Measurements from ENCODE around the gene SLC9A9.

SLC9A9 gene

DNA sequence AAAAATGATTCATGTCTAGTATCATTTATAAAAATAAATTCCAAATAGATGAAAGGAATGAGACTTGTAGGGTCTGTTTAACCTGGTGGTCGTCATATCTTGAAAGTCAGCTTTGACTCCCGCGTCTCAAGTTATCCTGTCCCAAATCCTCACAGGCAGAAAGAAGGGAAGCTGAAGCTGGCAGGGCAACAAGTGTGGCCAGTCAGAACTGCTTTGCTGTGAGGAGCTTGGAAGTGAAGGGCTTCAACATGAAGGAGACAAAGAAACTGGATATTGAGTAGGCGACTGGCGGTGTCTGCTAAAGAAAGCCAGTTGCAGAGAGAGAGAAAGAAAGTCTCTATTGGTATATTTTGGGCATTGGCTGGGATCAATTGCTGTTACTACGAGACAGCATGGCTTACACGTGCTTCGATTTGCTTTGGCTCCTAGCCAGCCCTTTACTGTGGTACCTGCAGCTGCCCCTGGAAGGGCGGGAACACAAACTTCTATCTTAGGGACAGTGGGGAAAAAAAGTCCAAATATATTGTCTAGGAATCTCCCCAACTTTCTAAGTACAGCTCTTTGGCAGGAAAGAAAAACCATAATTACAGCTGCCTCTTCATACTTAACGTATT, 621.5 kb downstream of the SLC9A9 start:
- DNase-seq, result no peak

- DNase-seq, result no peak
Measured at GRCh38 chr3:143224716-143225115, 623.6 kb downstream of the SLC9A9 start.

- no peak for DNase-seq
Measured at GRCh38 chr3:143222981-143223380, 625.3 kb downstream of the SLC9A9 start.

- DNase-seq, result no peak
Measured at GRCh38 chr3:143222505-143222904, 625.8 kb downstream of the SLC9A9 start.

DNA sequence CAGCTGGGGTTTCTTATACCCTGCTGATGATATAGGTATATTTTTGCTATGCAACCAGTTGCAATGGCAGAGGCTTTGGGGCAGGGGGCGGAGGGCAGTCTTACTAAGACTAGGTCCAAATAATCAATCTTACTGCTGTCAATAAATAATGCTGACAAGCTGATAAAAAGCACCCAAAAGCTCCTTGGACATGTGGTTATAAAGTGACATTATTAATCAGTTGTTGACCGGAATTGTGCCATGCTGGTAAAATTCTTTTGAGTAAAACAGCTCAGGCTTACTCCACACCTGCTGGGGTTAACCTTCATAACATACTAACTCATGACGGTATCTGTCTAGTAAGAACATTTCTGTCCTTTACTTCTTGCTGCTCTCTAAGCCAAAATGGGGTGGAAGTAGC, 626.8 kb downstream of the SLC9A9 start:
- no peak for DNase-seq

DNA sequence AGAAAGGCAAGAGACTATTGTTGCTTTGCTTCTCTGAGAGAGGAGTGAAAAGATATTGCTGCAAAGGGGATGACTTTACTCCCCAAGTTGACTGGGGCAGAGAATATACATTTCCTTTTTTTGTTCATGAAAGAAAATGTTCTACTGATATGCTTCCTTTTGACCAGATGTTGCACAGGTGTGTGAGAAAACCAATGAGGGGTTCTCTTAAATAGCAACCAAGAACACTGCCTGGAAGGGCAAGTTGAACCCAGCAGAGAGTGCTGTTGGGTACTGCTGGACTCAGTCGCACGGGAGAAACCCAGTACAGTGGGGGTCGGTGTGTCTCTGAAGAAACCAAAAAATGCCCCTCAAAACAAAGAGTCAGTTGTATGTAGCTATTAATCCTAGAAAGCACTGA, 627.5 kb downstream of the SLC9A9 start:
- DNase-seq, result no peak

DNA sequence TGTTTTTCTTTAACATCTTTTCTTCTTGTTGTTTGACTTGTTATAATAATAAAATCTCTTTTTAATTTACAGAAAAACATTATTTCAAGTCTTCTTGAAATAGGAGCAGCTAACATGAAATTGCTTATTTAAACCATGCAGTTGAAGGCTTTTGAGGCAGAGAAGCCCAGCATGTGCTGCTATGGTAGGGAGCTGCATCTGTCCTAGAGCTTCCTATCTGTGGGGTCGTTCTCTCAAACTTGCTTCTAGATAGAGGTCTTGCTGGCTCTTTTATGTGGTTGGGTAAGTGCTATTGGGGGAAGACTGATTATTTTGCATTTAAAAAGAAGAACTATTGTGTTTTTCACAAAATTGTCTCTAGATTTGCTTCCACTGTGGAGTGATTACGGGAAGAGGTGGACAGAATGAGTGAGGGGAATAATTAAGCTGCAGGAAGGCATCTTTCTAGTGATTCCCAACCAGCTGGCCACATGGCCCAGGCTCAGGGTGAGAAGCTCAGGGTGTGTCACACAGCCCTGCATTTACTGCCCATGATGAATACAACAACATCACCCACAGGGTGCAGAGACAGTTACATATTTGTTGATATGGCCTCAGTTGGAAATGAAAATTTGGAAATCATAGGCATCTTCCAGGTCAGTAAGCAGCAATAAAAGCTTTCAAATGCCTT, 630.0 kb downstream of the SLC9A9 start:
- DNase-seq, result no peak

GRCh38 chr3:143217283-143217682, 631.0 kb downstream of the SLC9A9 start:
- no peak for DNase-seq

DNA sequence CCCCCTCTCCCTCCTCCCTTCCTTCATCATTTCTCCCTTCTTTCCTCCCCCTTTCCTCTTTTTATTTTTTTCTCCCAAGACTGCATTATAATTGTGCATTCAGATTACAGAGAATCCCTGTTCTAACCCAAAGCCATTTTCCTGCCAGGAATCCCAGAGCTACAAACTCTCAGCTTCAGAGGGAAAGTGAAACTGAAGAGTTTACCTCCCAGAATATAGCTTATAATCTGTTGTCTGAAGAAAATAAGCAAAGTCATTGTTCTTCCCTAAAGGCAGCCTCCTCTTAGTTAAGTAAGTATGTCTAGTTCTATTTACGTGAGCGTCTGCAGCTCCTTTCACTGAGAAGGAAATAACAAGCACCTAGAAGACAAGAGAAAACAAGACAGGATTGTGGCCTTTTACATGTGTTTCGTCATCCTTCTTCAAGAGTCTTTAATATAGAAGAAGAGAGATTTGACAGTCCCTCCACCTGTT, 631.5 kb downstream of the SLC9A9 start:
- no peak for DNase-seq

Measured in stimulated activated CD4-positive, alpha-beta T cell treated with anti-CD3 and anti-CD28 coated beads, Interleukin-2, amount 100 ng/mL, for 48 hours (primary cell).